ENCODE data around the gene ADD3.

The ADD3 gene

DNA sequence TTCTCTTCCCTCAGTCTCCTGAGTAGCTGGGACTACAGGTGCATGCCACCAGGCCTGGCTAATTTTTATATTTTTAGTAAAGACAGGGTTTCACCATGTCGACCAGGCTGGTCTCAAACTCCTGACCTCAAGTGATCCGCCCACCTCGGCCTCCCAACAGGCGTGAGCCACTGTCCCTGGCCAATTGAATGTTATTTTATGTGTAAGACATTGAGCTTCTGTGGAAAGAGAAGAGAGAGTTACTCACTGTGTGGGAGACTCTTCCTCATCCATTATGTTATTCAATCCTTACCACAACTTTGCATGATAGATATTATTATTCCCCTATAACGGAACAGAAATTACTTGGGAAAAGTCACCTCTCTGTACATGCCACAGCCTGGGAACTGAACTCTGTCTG lies 167.0 kb downstream of the ADD3 start:
- TF ChIP-seq, protein P1, sequence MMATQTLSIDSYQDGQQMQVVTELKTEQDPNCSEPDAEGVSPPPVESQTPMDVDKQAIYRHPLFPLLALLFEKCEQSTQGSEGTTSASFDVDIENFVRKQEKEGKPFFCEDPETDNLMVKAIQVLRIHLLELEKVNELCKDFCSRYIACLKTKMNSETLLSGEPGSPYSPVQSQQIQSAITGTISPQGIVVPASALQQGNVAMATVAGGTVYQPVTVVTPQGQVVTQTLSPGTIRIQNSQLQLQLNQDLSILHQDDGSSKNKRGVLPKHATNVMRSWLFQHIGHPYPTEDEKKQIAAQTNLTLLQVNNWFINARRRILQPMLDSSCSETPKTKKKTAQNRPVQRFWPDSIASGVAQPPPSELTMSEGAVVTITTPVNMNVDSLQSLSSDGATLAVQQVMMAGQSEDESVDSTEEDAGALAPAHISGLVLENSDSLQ (IDR thresholded peaks at IDR 0.05): no peak
- TF ChIP-seq HDGF (IDR thresholded peaks at IDR 0.05; ENCODE audit: borderline replicate concordance) (no peak), ZNF384 (IDR thresholded peaks at IDR 0.05) (no peak), BHLHE40 (IDR thresholded peaks at IDR 0.05; ENCODE audit: borderline replicate concordance) (no peak), LEF1 (IDR thresholded peaks at IDR 0.05; ENCODE audit: borderline replicate concordance) (no peak), ARNT (IDR thresholded peaks at IDR 0.05) (no peak), FOXK2 (IDR thresholded peaks at IDR 0.05) (no peak), CTBP1 (IDR thresholded peaks at IDR 0.05; ENCODE audit: borderline replicate concordance) (no peak), ELF4 (IDR thresholded peaks at IDR 0.05) (no peak), SUZ12 (IDR thresholded peaks at IDR 0.05) (no peak), FOXA1 (IDR thresholded peaks at IDR 0.05) (no peak), L3MBTL2 (conservative IDR thresholded peaks at IDR 0.05) (no peak), FOXM1 (IDR thresholded peaks at IDR 0.05; ENCODE audit: borderline replicate concordance) (no peak), SP1 (IDR thresholded peaks at IDR 0.05) (no peak)
- CTCF ChIA-PET: no interaction called here
- no peak for DNase-seq (ENCODE audit: extremely low spot score)
- POLR2A ChIA-PET: no interaction called here

DNA sequence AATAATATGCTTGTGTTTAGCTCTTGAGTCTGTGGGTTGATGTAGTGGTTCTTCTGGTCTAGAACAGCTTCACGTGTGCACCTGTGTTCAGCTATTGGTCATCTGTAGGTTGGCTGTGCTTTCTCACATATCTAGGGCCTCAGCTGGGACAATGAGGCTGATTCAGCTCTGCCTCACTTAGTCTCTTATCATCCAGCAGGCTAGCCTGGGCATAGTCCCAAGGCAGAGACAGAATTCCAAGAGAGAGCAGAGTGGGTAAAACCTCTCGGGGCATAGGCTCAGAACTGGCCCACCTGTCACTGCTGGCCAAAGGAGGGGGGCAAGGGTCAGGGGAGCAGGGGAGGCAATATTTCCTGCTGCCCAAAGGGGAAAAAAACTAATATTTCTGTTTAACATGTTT lies 167.6 kb downstream of the ADD3 start:
- TF ChIP-seq LEF1 (IDR thresholded peaks at IDR 0.05; ENCODE audit: borderline replicate concordance): no peak
- TF ChIP-seq FOXA1 (IDR thresholded peaks at IDR 0.05): no peak
- no peak for TF ChIP-seq ARNT (IDR thresholded peaks at IDR 0.05)
- no peak for TF ChIP-seq ELF4 (IDR thresholded peaks at IDR 0.05)
- no peak for DNase-seq (ENCODE audit: extremely low spot score)
- ChIA-PET CTCF (no interaction called here), POLR2A (no interaction called here)

DNA sequence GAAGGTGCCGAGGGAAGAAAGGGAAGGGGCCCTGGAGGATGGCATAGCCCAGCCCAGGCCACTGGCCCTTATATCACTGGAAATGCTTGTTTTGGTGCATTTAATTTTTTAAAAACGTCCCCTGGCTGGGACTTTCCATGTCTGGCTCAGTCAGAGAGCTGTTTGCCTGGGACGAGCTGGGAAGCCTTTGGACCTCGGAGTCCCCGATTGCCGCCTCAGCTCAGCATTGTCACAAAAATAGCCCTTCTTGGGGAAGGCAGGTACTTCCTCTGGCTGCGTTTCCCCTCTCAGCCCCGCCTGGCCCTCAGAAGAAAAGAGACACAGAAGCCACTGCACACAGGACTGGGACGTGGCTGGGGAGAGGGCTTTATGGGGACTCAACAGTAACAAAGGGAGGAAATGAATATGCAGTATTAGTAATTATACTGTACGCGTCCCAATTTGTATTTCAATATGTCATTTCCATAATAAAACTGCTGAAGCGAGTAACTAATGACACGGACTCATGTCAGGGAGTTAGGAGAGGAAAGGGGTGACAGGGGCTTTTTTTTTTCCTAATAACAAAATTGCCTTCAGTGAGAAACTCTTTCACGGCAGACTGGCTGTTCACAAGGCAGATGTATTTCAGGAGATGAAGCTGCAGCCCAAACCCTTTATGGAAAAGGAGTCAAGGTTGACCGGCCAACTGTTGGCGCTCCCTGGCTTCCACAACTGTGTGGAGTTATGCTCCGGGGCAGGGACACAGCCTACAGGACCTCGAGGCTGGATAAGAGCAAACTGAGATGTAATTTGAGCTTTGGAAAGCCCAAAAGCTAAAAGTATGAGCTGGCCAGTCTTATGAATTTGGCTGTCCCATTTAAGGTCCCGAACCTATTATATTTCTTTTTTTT lies 168.6 kb downstream of the ADD3 start:
- DNase-seq (ENCODE audit: extremely low spot score): no peak
- ChIA-PET CTCF (no interaction called here), POLR2A (interaction anchor here (0.7 kb wide), 1 partner anchor 15 kb away, joined by 3 read pairs; no protein-coding TSS in a partner anchor)
- TF ChIP-seq SP1 (IDR thresholded peaks at IDR 0.05): no peak

DNA sequence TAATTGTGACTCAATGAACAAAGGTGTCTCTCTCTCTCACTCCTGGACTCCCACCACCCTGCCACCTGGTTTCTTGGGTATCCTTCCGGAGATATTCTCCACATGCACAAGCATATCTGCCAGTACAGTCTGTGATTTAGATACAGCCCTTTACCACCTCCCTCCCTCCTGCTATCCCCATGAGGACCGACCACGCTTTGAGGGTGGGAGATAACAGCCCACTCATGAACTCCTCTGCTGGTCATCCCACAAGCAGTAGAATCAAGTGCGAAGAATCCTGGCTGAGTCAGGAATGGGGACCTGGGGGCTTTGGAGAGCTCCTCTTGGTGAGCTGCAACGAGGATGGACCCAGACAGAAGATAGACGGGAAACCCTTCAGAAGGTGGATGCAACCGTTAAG lies 171.4 kb downstream of the ADD3 start:
- TF ChIP-seq TARDBP (IDR thresholded peaks at IDR 0.05) (no peak), ARNT (IDR thresholded peaks at IDR 0.05) (no peak), BHLHE40 (IDR thresholded peaks at IDR 0.05; ENCODE audit: borderline replicate concordance) (no peak)
- POLR2A ChIA-PET: interaction anchor here (0.9 kb wide), 1 partner anchor 30 kb away, joined by 4 read pairs; no protein-coding TSS in a partner anchor
- no peak for DNase-seq (ENCODE audit: extremely low spot score)
- CTCF ChIA-PET: interaction anchor here (0.6 kb wide), 1 partner anchor 104 kb away, joined by 3 read pairs; no protein-coding TSS in a partner anchor

DNA sequence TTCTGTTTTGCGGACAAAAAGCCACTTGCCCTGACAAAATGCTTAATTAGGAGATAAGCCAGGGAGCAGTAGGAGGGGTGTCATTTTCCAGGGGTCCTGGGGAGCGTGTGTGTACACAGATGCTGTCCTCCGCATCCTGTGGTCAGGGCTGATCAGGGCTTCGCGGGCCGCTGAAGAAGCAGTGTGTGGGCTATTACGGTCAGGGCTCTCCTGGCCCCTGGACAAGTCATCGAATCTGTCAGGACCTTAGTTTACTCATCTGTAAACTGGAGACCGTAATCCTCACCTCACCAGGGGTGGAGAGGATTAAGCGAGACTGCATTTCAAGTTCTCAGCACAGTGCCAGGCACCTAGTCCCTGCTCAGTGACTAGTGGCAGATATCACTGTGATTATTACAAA lies 173.7 kb downstream of the ADD3 start:
- CTCF ChIA-PET: no interaction called here
- DNase-seq (ENCODE audit: extremely low spot score): no peak
- POLR2A ChIA-PET: no interaction called here
- TF ChIP-seq, protein P1 (IDR thresholded peaks at IDR 0.05): no peak
- no peak for TF ChIP-seq ZNF384 (IDR thresholded peaks at IDR 0.05)
- TF ChIP-seq ELF4 (IDR thresholded peaks at IDR 0.05): no peak
- TF ChIP-seq SUZ12 (IDR thresholded peaks at IDR 0.05): no peak
- no peak for TF ChIP-seq SP1 (IDR thresholded peaks at IDR 0.05)
- no peak for TF ChIP-seq FOXK2 (IDR thresholded peaks at IDR 0.05)
- no peak for TF ChIP-seq LEF1 (IDR thresholded peaks at IDR 0.05; ENCODE audit: borderline replicate concordance)
- TF ChIP-seq L3MBTL2 (conservative IDR thresholded peaks at IDR 0.05): no peak
- no peak for TF ChIP-seq BHLHE40 (IDR thresholded peaks at IDR 0.05; ENCODE audit: borderline replicate concordance)
- no peak for TF ChIP-seq HDGF (IDR thresholded peaks at IDR 0.05; ENCODE audit: borderline replicate concordance)
- no peak for TF ChIP-seq CTBP1 (IDR thresholded peaks at IDR 0.05; ENCODE audit: borderline replicate concordance)
- TF ChIP-seq ARNT (IDR thresholded peaks at IDR 0.05): no peak
- TF ChIP-seq FOXM1 (IDR thresholded peaks at IDR 0.05; ENCODE audit: borderline replicate concordance): no peak
- no peak for TF ChIP-seq NFRKB (IDR thresholded peaks at IDR 0.05)
- TF ChIP-seq FOXA1 (IDR thresholded peaks at IDR 0.05): no peak
- no peak for TF ChIP-seq TARDBP (IDR thresholded peaks at IDR 0.05)

DNA sequence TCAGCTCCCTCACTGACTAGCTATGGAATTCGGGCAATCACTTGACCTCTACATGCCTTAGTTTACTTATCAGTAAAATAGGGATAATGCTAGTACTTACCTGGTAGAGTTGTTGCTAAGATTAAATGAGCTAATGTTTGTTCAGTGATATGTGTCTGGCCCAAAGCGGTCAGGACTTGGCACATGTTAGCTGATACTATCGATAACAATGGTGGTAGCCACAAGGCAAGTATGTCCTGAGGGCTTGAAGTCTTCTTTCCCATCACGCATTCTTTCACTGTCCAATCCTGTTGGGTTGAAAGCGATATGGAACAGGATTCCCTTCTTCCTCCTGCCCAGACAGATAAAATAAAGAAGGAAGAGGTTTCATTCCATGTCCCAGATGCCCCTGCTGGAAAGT lies 174.1 kb downstream of the ADD3 start:
- POLR2A ChIA-PET: no interaction called here
- no peak for DNase-seq (ENCODE audit: extremely low spot score)
- CTCF ChIA-PET: interaction anchor here (1.8 kb wide), 1 partner anchor 24 kb away, joined by 4 read pairs; no protein-coding TSS in a partner anchor
- TF ChIP-seq FOXK2 (IDR thresholded peaks at IDR 0.05) (no peak), ZNF384 (IDR thresholded peaks at IDR 0.05) (no peak), CTBP1 (IDR thresholded peaks at IDR 0.05; ENCODE audit: borderline replicate concordance) (no peak), FOXM1 (IDR thresholded peaks at IDR 0.05; ENCODE audit: borderline replicate concordance) (no peak), TARDBP (IDR thresholded peaks at IDR 0.05) (no peak), BHLHE40 (IDR thresholded peaks at IDR 0.05; ENCODE audit: borderline replicate concordance) (no peak), NFRKB (IDR thresholded peaks at IDR 0.05) (no peak), L3MBTL2 (conservative IDR thresholded peaks at IDR 0.05) (no peak), SP1 (IDR thresholded peaks at IDR 0.05) (no peak), ARNT (IDR thresholded peaks at IDR 0.05) (no peak), SUZ12 (IDR thresholded peaks at IDR 0.05) (no peak)
- TF ChIP-seq, protein P1 (IDR thresholded peaks at IDR 0.05): no peak
